ENCODE measurements around the gene TMEM94.
"Not testable (repeated sequence)": the region's sequence is repeated elsewhere in the genome, so short reads cannot be mapped to it uniquely, and the experiment has no call there.

Gene TMEM94

DNA sequence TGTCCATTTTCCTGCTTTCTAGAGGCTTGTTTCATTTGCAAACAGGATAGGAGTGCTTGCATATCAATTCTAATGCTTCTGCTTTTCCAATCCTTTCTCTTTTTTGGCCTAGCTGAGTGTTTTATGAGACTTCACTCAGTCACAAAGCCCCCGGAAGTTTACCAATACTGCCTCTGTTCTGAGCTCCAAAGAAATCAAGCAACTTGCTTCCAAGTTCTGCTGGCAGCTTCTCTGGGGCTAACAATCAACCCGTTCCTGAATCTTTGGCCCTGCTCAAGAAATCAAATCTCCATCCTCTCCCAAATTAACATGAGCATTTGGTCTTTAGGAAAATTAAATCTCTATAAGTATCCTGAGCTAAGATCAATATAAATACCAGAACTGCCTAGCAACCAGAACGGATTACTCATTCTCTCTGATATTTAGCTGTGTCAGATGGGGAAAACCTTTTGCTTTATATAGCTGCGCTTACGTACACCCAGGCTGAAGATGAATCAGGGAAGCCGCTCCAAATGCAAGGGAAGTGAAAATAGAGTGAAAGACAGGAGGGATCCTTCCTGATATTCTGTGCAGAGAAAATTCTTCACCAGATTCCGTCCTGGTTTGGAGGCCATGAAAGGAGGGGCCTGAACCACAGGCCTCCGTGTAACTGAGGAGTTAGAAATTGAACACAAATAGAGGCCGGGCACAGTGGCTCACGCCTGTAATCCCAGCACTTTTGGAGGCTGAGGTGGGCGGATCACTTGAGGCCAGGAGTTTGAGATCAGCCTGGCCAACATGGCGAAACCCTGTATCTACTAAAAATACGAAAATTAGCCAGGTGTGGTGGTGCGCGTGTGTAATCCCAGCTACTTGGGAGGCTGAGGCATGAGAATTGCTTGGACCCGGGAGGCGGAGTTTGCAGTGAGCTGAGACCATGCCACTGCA, 27.6 kb upstream of the TMEM94 start:
- Histone ChIP-seq H3K27me3 (ENCODE audit: insufficient read depth, low read length) (no peaks in the 10 kb centered on the region), H3K36me3 (ENCODE audit: insufficient read depth, low read length) (no peaks in the 10 kb centered on the region), H3K9ac (ENCODE audit: low read depth, low read length) (peak overlapping the region; percentile 24; the same call in 1 of the 2 replicates), H3K4me3 (ENCODE audit: low read length) (no peak overlapping the region), H3K4me1 (ENCODE audit: insufficient read depth, low read length) (peaks cover 11% of the 10 kb centered on the region; the same call in 1 of the 2 replicates), H3K9me3 (ENCODE audit: insufficient read depth, low read depth, low read length) (no peaks in the 10 kb centered on the region), H3K27ac (ENCODE audit: low read depth, low read length) (no peak overlapping the region)
- WGBS = 90% methylated on average over 17 of the region's 17 CpGs

DNA sequence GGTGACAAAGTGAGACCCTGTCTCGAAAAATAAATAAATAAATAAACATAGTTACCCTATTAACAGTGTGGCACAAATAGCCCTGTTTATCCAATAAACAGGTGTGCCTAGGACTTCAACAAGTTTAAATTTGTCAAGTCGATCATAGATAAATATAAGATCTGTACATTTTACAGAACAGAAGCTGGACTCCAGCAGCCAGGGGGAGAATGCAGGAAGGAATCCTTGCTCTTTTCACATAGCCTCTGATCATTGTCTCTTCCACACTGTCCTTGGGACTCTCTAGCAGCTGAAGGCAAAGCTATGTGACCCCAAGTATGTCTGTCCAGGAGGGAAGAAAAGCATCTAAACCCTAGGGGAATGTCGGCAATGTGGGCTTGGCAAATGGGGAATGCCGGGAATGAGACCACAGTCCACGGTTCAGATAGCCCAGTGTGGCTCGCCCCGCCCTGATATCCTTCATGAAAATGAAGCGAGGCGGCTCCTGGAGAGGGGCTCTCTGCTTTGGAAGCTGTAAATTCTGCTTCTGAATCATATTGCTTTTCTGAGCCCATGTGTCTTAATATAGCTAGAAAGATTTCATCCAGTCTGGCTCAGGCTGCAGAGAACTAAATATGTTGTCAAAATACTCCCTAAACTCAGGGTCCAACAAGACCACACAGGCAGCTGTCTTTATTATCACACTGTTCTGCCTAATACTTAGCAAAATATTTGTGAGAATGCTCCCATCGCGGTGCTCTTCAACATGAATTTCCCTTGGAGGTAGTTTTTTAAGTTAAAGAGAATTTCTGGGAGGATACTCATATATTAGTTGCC, 26.1 kb upstream of the TMEM94 start:
- H3K27me3 ChIP-seq (ENCODE audit: insufficient read depth, low read length) = no peaks in the 10 kb centered on the region
- peak overlapping the region; percentile 39; the same call in 1 of the 2 replicates for H3K27ac ChIP-seq (ENCODE audit: low read depth, low read length)

DNA sequence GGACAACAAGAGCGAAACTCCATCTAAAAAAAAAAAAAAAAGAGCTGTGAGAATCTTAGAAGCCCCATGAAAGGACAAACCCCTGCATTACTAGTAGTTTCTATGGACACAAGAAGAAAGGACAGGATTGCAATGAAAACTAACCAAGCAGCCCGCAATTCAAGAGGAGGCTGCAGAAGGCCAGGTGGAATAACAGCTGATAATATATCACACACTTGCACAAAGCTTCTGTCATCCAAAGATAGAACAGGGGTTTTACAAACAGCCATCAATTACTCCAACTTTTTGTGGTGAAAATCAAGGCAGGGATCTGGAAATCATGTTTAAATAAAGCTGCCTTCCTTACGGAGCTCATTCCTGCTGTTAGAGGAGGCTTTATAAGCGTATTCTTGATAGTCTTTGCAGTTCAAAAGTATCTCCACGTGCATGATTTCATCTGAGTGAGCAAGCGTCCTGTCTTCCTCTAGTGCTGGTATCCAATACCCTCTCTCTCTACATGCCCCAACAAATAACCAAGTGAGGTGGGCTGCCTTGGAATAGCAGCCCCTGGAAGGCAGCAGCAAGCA, 23.1 kb upstream of the TMEM94 start:
- H3K9ac ChIP-seq (ENCODE audit: low read depth, low read length) = no peak overlapping the region
- no peaks in the 10 kb centered on the region for H3K36me3 ChIP-seq (ENCODE audit: insufficient read depth, low read length)
- H3K27ac ChIP-seq (ENCODE audit: low read depth, low read length) = no peak overlapping the region
- WGBS = 83% methylated on average over 5 of the region's 6 CpGs
- peaks cover 11% of the 10 kb centered on the region; the same call in 1 of the 2 replicates for H3K4me1 ChIP-seq (ENCODE audit: insufficient read depth, low read length)
- H3K27me3 ChIP-seq (ENCODE audit: insufficient read depth, low read length) = no peaks in the 10 kb centered on the region
- H3K9me3 ChIP-seq (ENCODE audit: insufficient read depth, low read depth, low read length) = no peaks in the 10 kb centered on the region
- H3K4me3 ChIP-seq (ENCODE audit: low read length) = no peak overlapping the region

More for the DNA sequence above, 26.1 kb upstream of the TMEM94 start:
- Histone ChIP-seq H3K9ac (ENCODE audit: low read depth, low read length) (peak overlapping the region; percentile 43; the same call in 1 of the 2 replicates), H3K36me3 (ENCODE audit: insufficient read depth, low read length) (no peaks in the 10 kb centered on the region), H3K4me1 (ENCODE audit: insufficient read depth, low read length) (peaks cover 11% of the 10 kb centered on the region; the same call in 1 of the 2 replicates), H3K4me3 (ENCODE audit: low read length) (no peak overlapping the region), H3K9me3 (ENCODE audit: insufficient read depth, low read depth, low read length) (no peaks in the 10 kb centered on the region)
- WGBS = 71% methylated on average over 11 of the region's 11 CpGs

DNA sequence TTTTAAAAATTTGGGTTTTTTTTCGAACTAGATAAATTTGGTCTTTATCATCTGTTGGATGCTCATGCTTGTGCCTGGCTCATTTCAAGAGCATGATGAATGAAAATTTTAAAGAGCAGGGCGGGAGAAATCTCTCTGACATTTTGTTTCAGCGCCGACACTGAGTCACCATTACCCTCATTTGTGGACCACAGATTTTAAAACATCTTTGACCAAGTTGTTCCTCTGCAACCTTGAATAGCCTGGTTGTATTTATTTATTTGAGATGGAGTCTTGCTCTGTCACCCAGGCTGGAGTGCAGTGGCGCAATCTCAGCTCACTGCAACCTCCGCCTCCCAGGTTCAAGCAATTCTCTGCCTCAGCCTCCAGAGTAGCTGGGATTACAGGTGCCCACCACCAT, 22.0 kb upstream of the TMEM94 start:
- not testable (repeated sequence) for H3K9ac ChIP-seq (ENCODE audit: low read depth, low read length); H3K4me3 ChIP-seq (ENCODE audit: low read length); H3K9me3 ChIP-seq (ENCODE audit: insufficient read depth, low read depth, low read length); H3K27me3 ChIP-seq (ENCODE audit: insufficient read depth, low read length); H3K4me1 ChIP-seq (ENCODE audit: insufficient read depth, low read length); H3K36me3 ChIP-seq (ENCODE audit: insufficient read depth, low read length); H3K27ac ChIP-seq (ENCODE audit: low read depth, low read length)
- 95% methylated on average over 6 of the region's 6 CpGs for WGBS

DNA sequence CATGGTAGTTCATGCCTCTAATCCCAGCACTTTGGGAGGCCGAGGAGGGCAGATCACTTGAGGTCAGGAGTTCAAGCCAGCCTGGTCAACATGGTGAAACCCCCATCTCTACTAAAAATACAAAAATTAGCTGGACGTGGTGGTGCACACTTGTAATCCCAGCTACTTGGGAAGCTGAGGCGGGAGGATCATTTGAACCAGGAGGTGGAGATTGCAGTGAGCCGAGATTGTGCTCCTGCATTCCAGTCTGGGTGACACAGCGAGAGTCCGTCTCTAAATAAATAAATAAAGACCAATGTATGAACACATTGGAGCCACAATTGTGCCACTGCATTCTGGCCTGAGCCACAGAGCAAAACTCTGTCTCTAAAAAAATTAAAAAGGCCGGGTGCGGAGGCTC, 19.0 kb upstream of the TMEM94 start:
- not testable (repeated sequence) for H3K27ac ChIP-seq (ENCODE audit: low read depth, low read length); H3K27me3 ChIP-seq (ENCODE audit: insufficient read depth, low read length); H3K4me3 ChIP-seq (ENCODE audit: low read length); H3K9ac ChIP-seq (ENCODE audit: low read depth, low read length); H3K4me1 ChIP-seq (ENCODE audit: insufficient read depth, low read length); H3K9me3 ChIP-seq (ENCODE audit: insufficient read depth, low read depth, low read length); H3K36me3 ChIP-seq (ENCODE audit: insufficient read depth, low read length)
- 93% methylated on average over 8 of the region's 8 CpGs for WGBS

DNA sequence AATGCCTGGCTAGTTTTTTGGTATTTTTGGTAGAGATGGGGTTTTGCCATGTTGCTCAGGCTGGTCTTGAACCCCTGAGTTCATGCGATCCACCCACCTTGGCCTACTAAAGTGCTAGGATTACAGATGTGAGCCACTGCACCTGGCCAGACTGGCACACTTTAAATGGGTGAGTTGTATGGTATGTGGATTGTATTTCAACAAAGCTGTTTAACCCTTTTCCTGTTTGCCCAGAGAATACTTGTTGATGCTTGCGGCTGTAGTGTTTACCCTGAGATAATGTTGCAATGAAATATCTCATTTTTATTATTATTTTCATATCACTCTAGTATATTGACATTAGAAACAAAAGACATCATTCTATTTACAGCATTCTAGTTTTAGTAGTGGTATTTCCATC, 17.1 kb upstream of the TMEM94 start:
- no peak overlapping the region for H3K4me3 ChIP-seq (ENCODE audit: low read length)
- no peaks in the 10 kb centered on the region for H3K27me3 ChIP-seq (ENCODE audit: insufficient read depth, low read length)
- H3K27ac ChIP-seq (ENCODE audit: low read depth, low read length) = no peak overlapping the region
- H3K4me1 ChIP-seq (ENCODE audit: insufficient read depth, low read length) = no peaks in the 10 kb centered on the region
- H3K36me3 ChIP-seq (ENCODE audit: insufficient read depth, low read length) = no peaks in the 10 kb centered on the region
- H3K9me3 ChIP-seq (ENCODE audit: insufficient read depth, low read depth, low read length) = no peaks in the 10 kb centered on the region
- H3K9ac ChIP-seq (ENCODE audit: low read depth, low read length) = no peak overlapping the region
- 97% methylated on average over 1 of the region's 2 CpGs for WGBS

DNA sequence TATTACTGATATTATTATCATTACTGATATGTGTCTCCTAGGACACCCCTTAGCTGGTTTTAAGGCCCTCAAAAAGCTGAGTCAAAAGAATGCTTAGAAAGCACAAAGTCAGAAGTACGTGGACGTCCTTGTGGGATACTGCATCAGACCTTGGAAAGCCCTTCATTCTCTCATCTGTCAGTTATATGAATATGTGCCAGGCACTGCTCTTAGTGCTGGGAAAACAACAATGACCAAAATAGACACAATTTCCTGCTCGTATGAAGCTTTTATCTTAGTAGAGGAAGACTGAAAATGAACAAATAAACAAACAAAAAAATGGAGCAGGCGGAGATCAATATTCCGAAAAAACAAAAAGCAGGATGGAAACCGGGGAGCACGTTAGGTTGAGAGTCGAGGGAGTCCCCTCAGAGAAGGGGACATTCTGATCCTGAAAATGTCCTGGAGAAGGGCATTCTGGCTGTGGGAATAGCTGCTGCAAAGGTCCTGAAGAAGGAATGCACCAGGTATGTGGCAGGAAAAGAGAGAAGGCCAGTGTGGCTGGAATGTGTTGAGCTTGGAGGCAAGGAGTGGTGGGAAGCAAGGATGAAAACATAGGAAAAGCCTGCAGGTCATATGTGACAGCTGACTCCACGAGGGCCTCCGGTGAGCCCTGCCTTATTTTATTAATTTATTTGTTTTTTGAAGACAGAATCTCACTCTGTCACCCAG, 15.5 kb upstream of the TMEM94 start:
- H3K27me3 ChIP-seq (ENCODE audit: insufficient read depth, low read length) = no peaks in the 10 kb centered on the region
- no peak overlapping the region for H3K9ac ChIP-seq (ENCODE audit: low read depth, low read length)
- H3K4me1 ChIP-seq (ENCODE audit: insufficient read depth, low read length) = no peaks in the 10 kb centered on the region
- H3K36me3 ChIP-seq (ENCODE audit: insufficient read depth, low read length) = no peaks in the 10 kb centered on the region
- H3K9me3 ChIP-seq (ENCODE audit: insufficient read depth, low read depth, low read length) = no peaks in the 10 kb centered on the region
- no peak overlapping the region for H3K4me3 ChIP-seq (ENCODE audit: low read length)
- WGBS = 92% methylated on average over 10 of the region's 10 CpGs
- H3K27ac ChIP-seq (ENCODE audit: low read depth, low read length) = no peak overlapping the region

DNA sequence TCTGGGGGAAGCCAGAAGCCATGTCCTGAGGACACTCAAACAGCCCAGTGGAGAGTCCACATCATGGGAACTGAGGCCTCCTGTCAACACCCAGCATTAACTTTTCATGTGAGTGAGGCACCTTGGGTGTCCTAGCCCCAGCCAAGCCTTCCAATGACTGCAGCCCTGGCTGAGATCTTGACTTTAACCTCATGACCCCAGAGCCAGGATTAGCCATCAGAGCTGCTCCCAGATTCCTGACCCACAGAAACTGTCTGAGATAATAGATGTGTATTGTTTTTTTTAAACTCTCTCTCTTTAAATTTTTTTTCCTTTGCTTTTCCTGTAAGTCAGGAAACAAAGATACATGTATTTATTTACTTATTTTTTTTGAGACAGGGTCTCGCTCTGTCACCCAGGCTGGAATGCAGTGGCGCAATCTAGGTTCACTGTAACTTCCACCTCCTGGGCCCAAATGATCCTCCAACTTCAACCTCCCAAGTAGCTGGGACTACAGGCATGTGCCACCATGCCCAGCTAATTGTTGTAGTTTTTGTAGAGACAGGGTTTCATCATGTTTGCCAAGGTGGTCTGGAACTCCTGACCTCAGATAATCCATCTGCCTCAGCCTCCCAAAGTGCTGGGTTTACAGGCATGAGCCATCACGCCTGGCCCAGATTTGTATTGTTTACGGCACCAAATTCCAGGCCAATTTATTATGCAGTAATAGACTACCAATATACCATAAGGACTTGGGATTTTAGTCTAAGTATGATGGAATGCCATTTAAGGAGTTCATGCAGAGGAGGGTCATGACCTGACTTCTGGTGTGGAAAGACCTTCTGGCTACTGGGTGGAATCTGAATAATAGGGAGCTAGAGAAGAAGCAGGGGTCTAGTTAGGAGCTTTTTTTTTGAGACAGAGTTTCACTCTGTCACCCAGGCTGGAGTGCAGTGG, 14.0 kb upstream of the TMEM94 start:
- Histone ChIP-seq H3K9ac (ENCODE audit: low read depth, low read length) (no peak overlapping the region), H3K27me3 (ENCODE audit: insufficient read depth, low read length) (no peaks in the 10 kb centered on the region), H3K36me3 (ENCODE audit: insufficient read depth, low read length) (no peaks in the 10 kb centered on the region), H3K27ac (ENCODE audit: low read depth, low read length) (no peak overlapping the region), H3K9me3 (ENCODE audit: insufficient read depth, low read depth, low read length) (no peaks in the 10 kb centered on the region), H3K4me1 (ENCODE audit: insufficient read depth, low read length) (no peaks in the 10 kb centered on the region), H3K4me3 (ENCODE audit: low read length) (no peak overlapping the region)
- WGBS = 97% methylated on average over 4 of the region's 4 CpGs

DNA sequence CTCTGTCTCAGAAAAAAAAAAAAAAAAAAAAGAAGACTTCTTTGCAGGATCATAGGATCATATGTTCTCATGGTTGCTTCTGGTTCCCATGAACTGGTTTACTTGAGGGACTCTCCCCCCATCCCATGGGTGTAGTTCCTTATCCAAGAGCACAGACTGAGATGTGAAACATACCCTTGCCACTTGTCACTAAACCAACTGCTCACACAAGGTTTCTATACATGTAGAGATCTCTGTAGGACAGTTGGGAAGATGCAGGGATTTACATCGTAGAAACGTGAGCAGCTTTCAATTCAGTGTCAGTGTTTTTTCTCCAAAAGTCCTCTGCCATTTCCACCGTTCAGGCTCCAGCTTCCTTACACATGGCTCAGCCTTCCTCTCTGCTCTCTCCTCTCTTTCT, 11.1 kb upstream of the TMEM94 start:
- 89% methylated on average over 3 of the region's 3 CpGs for WGBS
- no peaks in the 10 kb centered on the region for H3K4me1 ChIP-seq (ENCODE audit: insufficient read depth, low read length)

DNA sequence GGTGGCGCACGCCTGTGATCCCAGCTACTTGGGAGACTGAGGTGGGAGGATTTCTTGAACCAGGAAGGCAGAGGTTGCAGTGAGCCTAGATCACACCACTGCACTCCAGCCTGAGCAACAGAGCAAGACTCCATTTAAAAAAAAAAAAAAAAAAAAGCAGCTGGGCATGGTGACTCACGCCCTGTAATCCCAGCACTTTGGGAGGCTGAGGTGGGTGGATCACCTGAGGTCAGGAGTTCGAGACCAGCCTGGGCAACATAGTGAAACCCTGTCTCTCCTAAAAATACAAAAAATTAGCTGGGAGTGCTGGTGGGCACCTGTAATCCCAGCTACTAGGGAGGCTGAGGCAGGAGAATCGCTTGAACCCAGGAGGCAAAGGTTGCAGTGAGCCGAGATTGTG, 10.5 kb upstream of the TMEM94 start:
- not testable (repeated sequence) for H3K27ac ChIP-seq (ENCODE audit: low read depth, low read length); H3K36me3 ChIP-seq (ENCODE audit: insufficient read depth, low read length); H3K4me1 ChIP-seq (ENCODE audit: insufficient read depth, low read length); H3K27me3 ChIP-seq (ENCODE audit: insufficient read depth, low read length); H3K4me3 ChIP-seq (ENCODE audit: low read length); H3K9me3 ChIP-seq (ENCODE audit: insufficient read depth, low read depth, low read length); H3K9ac ChIP-seq (ENCODE audit: low read depth, low read length)
- 92% methylated on average over 6 of the region's 6 CpGs for WGBS

More for the DNA sequence above, 11.1 kb upstream of the TMEM94 start:
- Histone ChIP-seq H3K4me3 (ENCODE audit: low read length) (no peak overlapping the region), H3K27me3 (ENCODE audit: insufficient read depth, low read length) (no peaks in the 10 kb centered on the region), H3K9ac (ENCODE audit: low read depth, low read length) (no peak overlapping the region), H3K9me3 (ENCODE audit: insufficient read depth, low read depth, low read length) (no peaks in the 10 kb centered on the region), H3K27ac (ENCODE audit: low read depth, low read length) (no peak overlapping the region), H3K36me3 (ENCODE audit: insufficient read depth, low read length) (no peaks in the 10 kb centered on the region)

Measured in HUES64 (cell line).